Measurements from ENCODE around the gene SFXN2.

DNA sequence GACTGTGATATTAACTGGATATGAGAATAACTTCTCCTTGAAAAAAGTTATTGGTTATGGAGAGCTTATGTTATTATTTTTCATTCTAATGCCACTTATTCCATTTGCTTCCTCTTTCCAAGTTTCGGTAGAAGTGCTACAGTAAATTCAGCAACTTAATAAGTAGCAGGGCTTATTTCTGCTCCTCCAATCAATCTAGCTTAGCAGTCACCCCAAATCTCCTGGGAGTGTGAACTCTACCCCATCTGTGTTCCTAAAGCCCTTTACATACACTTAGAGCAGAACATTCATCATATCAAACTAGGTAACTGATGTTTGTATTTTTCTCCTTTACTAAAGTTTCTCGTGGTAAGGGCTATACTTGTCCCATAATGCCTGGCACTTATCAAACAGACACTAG is 8.9 kb upstream of the SFXN2 start:
- TF ChIP-seq GATA3 (IDR thresholded peaks at IDR 0.05; ENCODE audit: low read depth, low read length), result no peak
- TF ChIP-seq GATA2 (IDR thresholded peaks at IDR 0.05; ENCODE audit: low read depth, low read length), result no peak

All from SH-SY5Y (cell line).